Measurements from ENCODE around the gene HRH1.

HRH1 gene

DNA sequence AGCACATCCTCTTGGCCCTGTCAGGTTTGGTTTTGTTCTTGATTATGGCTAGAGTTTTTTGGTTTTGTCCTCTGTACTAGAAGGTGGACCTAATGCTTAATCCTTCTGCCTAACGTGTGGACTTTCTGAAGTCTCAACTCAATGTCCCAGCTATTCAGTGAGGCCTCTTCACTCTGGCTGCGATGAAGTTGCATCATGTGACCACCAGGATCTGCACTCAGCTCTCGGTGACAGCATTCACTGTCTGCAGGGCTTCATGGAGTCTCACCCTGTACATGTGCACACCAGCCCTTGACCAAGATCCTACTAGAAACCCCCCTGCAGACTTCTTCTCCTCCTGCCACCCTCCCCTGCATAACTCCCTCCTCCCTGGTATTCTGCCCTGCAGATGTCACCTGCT, 38.7 kb upstream of the HRH1 start:
- Histone ChIP-seq H3K9me3 (ENCODE audit: control insufficient read depth, insufficient read depth, low read depth, low read length) (no peaks in the 10 kb centered on the region), H3K4me1 (ENCODE audit: control insufficient read depth, insufficient read depth, low read length) (no peaks in the 10 kb centered on the region), H3K4me3 (ENCODE audit: low read depth, low read length) (no peak overlapping the region), H3K27ac (ENCODE audit: extremely low read depth, low read depth, low read length) (no peak overlapping the region), H3K36me3 (ENCODE audit: control insufficient read depth in 2 of 2, insufficient read depth in 1 of 2, low read length in 2 of 2) (no peaks in the 10 kb centered on the region)
- ChIA-PET CTCF (interaction anchor here (0.7 to 0.8 kb wide), 2 partner anchors 24 to 170 kb away, joined by 3 to 4 read pairs; no protein-coding TSS in a partner anchor), POLR2A (no interaction called here)
- TF ChIP-seq HOXD13 (CRISPR knock-in tag; IDR thresholded peaks at IDR 0.05; ENCODE audit: borderline replicate concordance) (no peak), GLIS2 (tag by site-specific recombination; IDR thresholded peaks at IDR 0.05) (no peak), ZNF433 (tag by site-specific recombination; IDR thresholded peaks at IDR 0.05; ENCODE audit: low read depth) (no peak), ZNF626 (tag by site-specific recombination; IDR thresholded peaks at IDR 0.05) (no peak), PBX3 (CRISPR knock-in tag; IDR thresholded peaks at IDR 0.05) (no peak), ZNF292 (tag by site-specific recombination; IDR thresholded peaks at IDR 0.05; ENCODE audit: borderline replicate concordance, low read depth) (no peak), ZNF37A (tag by site-specific recombination; IDR thresholded peaks at IDR 0.05) (no peak), ZNF214 (tag by site-specific recombination; IDR thresholded peaks at IDR 0.05; ENCODE audit: borderline replicate concordance) (no peak), REST (tag by site-specific recombination; IDR thresholded peaks at IDR 0.05) (no peak), ZNF341 (tag by site-specific recombination; IDR thresholded peaks at IDR 0.05; ENCODE audit: low read depth) (no peak), ZNF335 (tag by site-specific recombination; conservative IDR thresholded peaks at IDR 0.05) (no peak), ZNF549 (tag by site-specific recombination; IDR thresholded peaks at IDR 0.05) (no peak), ZNF830 (tag by site-specific recombination; IDR thresholded peaks at IDR 0.05; ENCODE audit: low read depth) (no peak), TRIM28 (IDR thresholded peaks at IDR 0.05; ENCODE audit: borderline replicate concordance, low read length) (no peak), MZF1 (tag by site-specific recombination; IDR thresholded peaks at IDR 0.05; ENCODE audit: borderline replicate concordance) (no peak)
- TF ChIP-seq, protein P1, sequence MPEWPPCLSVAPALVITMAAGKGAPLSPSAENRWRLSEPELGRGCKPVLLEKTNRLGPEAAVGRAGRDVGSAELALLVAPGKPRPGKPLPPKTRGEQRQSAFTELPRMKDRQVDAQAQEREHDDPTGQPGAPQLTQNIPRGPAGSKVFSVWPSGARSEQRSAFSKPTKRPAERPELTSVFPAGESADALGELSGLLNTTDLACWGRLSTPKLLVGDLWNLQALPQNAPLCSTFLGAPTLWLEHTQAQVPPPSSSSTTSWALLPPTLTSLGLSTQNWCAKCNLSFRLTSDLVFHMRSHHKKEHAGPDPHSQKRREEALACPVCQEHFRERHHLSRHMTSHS (tag by site-specific recombination; IDR thresholded peaks at IDR 0.05) = no peak
- TF ChIP-seq, protein P2, sequence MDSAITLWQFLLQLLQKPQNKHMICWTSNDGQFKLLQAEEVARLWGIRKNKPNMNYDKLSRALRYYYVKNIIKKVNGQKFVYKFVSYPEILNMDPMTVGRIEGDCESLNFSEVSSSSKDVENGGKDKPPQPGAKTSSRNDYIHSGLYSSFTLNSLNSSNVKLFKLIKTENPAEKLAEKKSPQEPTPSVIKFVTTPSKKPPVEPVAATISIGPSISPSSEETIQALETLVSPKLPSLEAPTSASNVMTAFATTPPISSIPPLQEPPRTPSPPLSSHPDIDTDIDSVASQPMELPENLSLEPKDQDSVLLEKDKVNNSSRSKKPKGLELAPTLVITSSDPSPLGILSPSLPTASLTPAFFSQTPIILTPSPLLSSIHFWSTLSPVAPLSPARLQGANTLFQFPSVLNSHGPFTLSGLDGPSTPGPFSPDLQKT (IDR thresholded peaks at IDR 0.05; ENCODE audit: borderline replicate concordance, low read depth, low read length) = no peak
- TF ChIP-seq, protein P3, sequence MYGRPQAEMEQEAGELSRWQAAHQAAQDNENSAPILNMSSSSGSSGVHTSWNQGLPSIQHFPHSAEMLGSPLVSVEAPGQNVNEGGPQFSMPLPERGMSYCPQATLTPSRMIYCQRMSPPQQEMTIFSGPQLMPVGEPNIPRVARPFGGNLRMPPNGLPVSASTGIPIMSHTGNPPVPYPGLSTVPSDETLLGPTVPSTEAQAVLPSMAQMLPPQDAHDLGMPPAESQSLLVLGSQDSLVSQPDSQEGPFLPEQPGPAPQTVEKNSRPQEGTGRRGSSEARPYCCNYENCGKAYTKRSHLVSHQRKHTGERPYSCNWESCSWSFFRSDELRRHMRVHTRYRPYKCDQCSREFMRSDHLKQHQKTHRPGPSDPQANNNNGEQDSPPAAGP (tag by site-specific recombination; IDR thresholded peaks at IDR 0.05) = no peak

Measured in HEK293 (cell line).